GM10847 (cell line): ENCODE results near the gene FAM98A.

ENCODE experiments used
- POLR2A ChIP-seq: IDR thresholded peaks from 2 replicates; pipeline ENCODE4 v1.6.1; 2011; ENCODE audit not compliant: insufficient read length; ENCODE audit errors: extremely low read depth

Gene FAM98A

DNA sequence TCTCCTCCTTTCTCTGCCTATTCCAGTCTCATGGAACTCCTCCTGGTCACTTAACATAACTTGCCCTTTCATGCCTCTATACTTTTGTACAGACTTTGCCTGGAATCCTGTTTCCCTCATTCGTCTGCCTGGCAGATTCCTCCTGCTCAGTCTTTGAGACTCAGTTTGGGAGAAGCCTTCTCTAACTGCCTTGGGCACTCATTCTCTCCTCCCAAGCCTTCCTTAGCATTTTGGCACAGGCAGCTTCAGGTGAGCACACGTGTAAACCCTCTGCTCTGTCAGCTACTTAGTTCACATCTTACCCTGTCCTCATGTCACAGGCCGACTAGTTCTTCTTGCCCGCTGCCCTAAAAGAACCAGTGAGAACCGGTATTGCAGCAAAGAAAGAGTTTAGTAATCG is 6.0 kb upstream of the FAM98A start:
- no peak for TF ChIP-seq POLR2A

DNA sequence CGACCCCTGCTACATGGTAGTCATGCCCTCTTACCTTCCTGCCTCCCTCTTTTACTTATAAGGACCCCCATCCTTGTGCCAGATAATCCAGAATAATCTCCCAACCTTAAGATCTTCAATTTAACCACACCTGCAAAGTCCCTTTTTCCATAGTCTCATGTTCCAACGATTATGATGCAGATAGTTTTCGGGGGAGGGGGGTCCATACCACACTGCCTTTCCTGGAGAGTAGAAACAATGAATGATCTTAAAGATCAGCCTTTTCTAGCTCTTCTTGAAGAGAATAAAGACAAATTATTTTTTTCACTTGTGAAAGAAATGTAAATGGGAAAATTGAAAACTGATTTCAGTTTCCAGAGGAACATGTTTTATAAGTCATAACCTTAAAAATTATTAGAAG is 4.3 kb upstream of the FAM98A start:
- no peak for TF ChIP-seq POLR2A

- no peak for TF ChIP-seq POLR2A
Observed at GRCh38 chr2:33602201-33602830, 3.2 kb upstream of the FAM98A start.

DNA sequence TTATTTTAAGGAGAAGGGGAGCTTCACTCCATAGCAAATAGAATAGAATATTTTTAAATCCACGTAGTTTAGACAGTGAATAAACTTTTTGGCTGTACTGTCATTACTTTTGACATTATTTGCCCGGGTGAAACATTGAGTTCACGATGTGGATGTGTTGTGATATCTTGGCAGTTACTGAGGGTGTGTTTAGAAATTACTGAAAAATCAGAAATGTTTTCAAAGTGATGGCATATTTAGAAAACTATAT is 769 bp upstream of the FAM98A start:
- no peak for TF ChIP-seq POLR2A

GRCh38 chr2:33598561-33599174 is 431 bp downstream of the FAM98A start:
- no peak for TF ChIP-seq POLR2A

DNA sequence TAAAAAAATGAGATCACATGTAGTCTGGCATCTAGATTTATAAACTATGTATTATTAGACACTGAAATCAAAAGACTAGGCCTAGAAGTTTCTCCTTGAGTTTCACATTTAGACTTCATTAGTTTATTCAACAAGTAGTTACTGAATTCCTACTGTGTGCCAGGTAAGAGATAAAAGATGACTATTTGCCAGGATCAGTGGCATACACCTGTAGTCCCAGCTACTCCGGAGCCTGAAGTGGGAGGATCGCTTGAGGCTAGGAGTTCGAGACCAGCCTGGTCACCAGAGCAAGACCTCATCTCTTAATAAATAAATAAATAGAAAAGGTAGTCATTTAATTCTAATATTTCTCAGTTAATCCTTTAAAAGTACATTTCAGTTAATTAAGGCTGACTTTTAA is 2.1 kb downstream of the FAM98A start:
- no peak for TF ChIP-seq POLR2A

DNA sequence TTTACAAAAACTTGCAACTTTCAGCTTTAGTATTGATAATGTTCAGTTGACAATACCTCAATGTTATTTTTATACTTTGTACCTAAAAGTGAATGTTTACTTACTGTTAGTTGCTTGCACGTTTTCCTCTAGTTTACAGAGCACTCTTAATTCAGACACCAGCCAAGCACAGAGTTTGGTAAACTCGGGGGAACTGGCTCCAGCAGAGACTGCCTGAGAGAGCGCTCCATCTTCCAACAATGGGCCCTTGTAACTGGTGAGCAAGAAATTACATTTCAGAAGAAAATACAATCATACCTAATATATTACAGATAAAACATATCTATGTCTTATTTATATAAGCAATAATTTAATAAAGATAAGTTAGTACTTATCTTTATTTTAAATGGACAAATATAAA is 3.7 kb downstream of the FAM98A start:
- TF ChIP-seq POLR2A = no peak

DNA sequence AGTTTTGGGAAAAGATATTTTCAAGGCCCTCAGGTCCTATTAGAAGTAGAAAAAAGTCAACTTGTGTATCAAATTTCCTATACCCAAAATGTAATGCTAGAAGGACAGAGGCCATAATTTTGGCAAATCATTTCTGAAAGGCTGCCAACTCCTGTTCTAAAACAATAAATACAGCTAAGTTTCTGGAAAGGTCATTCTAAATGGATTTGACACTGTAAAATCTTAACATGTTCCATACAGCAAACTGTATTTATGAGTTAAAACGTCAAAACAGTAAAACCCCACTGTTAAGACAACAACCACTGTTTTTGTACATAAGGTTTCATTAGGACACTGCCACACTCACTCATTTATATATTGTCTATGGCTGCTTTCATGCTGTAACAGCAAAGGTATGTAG is 9.7 kb downstream of the FAM98A start:
- TF ChIP-seq POLR2A = no peak

DNA sequence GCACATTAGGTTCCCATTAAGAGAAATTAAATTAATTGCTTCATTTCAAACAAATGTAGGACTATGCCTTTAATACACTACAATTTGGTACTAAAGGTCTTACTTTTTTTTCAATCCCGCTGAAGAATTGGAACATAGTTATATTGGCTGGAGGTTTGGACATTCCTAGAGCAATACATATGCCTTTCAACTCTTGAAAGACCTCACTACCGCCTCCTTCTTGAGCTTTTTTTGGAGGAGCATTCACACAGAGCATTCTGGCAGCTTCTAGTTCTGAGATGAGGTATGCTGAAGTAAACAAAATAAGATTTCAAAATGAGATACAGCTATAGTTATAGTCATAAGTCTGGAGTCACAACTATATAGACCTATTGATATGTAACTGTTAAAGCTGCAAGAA is 10.9 kb downstream of the FAM98A start:
- no peak for TF ChIP-seq POLR2A

- no peak for TF ChIP-seq POLR2A
Observed at GRCh38 chr2:33586766-33587165, 12.3 kb downstream of the FAM98A start.

DNA sequence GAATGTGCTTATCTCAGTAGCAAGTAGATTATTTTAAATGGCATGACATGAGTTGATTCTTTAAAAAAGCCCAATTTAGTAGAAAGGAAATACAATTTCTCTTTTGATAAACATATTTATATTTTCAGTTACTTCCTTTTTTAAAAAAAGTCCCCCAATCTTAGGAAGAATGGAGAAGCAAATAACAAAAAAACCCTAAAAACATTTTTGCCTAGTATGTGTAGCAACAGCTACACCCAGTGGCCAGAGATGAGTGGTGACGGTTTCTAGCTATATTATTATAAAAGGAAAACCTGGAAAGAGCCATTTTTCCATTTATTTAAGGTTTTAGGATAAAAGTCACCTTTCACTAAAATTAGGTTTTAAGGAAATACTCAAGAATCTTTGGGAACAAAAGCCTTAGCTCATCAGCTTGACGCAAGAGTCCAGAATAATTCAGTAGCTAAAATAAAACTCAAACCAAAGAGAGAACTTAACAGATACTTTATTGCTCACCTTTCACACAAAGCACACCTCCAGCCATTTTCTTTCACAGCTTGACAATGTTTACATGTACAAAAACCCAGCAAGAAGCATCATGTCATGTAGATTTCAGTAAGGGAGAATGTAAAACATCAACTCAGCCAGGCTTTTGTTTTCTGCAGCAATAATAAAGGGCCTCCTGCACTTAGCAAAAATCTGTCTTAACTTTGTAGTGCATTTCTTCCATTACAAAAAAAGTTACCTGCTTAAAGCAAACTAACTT is 15.7 kb downstream of the FAM98A start:
- no peak for TF ChIP-seq POLR2A

GRCh38 chr2:33581872-33582271 is 17.2 kb downstream of the FAM98A start:
- TF ChIP-seq POLR2A = no peak

- TF ChIP-seq POLR2A = no peak
Observed at GRCh38 chr2:33579227-33579626, 19.9 kb downstream of the FAM98A start.

DNA sequence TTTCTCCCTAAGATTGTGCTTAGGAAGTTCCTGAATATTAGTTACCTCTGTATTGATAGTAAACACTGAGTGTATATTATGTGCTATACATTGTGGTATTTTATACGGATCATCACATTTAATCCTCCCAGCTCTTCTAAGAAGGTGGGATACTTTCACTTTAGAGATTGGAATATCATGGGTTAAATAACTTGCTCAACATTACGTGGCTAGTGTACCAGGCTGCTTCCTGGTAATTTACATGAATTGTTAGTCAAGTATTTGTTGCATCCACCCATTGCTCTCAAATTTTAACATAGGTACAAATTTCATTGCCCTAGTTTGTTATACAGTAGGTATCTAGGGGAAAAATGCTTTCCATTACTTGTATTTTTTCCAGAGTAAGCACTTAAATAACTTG is 21.4 kb downstream of the FAM98A start:
- no peak for TF ChIP-seq POLR2A

DNA sequence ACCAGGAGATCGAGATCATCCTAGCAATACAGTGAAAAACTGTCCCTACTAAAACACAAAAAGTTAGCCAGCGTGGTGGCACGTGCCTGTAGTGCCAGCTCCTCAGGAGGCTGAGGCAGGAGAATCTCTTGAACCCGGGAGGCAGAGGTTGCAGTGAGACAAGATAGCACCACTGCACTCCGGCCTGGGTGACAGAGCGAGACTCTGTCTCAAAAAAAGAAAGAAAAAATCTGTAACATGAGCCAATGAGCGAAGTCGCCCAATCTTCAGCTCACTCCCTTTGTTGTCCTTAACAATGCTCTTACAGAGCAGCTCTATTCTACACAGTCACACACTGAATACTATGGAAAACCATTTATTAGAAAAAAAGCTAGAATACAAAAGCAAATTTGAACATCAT is 22.0 kb downstream of the FAM98A start:
- TF ChIP-seq POLR2A = no peak

DNA sequence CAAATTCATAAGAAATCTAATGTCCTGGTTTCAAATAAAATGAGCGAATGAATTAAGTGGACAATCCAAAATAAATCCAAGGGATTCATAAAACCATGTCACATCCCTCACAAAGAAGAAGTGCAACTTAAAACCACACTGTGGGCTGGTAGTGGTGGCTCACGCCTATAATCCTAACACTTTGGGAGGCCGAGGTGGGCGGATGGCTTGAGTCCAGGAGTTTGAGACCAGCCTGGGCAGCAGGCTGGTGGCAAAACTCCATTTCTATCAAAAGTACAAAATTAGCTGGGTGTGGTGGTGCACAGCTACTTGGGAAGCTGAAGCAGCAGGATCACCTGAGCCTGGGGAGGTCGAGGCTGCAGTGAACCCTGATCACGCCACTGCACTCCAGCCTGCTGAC is 25.4 kb downstream of the FAM98A start:
- TF ChIP-seq POLR2A = no peak

DNA sequence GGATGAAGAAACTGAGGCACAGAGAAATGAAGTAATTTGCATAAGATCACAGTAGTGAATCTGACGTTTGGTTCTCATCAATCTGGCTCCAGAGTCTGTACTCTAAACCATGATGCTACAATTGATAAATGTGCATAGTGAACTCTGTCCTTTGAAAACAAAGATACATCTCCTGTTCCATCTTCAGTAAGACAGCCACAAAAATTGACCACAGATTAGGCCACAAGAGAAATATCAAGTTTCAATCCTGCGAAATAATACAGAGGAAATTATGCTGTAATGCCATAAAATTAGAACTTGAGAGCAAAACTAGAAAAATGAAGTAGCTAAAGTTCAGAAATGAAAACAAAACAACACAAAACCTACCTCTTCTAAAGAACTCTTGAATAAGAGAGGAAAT is 28.4 kb downstream of the FAM98A start:
- TF ChIP-seq POLR2A = no peak

DNA sequence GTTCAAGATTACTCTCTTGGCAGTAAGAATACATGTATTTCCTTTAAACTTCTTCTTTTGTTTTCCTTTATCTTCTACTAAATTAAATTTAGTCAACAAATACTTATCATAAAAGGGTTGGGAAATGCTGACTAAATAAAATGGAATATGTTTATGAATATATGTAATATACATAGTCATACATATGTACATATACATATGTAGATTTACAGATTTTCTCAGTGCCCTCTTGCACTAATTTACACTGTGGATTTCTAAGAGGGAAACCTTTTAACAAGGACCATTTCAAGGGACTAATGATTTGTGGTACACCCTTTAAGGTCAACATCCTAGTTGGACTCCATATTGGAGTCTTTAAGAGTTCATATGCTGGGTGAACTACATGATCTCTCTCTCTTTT is 37.2 kb downstream of the FAM98A start:
- no peak for TF ChIP-seq POLR2A

DNA sequence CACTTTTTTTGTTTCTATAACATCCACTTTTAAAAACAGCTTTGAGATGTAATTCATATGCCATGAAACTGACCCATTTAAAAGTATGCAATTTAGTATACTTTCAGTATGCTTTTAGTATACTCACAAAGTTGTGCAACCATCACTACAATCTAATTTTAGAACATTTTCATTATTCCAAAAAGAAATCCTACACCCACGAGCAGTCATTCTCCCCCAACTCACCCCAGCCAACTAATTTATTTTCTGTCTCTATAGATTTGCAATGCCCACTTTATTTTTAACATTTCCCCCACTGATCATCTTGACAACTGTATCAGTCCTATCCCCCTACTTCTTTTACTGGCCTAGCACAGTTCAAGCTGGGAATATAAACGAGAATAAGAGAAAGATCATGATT is 39.1 kb downstream of the FAM98A start:
- TF ChIP-seq POLR2A = no peak
